Lower leg skin (tissue), 4 donors: Measurements from ENCODE around the gene UCP3. TPM values are rescaled to one million over a fixed set of nuclear protein-coding genes. Genes with fewer than 3 reads are reported as not detected.

Experiments used
- DNase-seq, 2 donors: peaks; one replicate each; pipeline ENCODE4 v3.0.0-alpha.2; 2019; ENCODE audit warnings: low spot score in 2 of 2
- H3K4me3 ChIP-seq: fragments of 200-600 bp; sonication (generic); 2 replicates; pipeline ENCODE4 v1.5.1; 2017; ENCODE audit warnings: mild to moderate bottlenecking, low read depth; ENCODE audit not compliant: poor library complexity, severe bottlenecking
- CTCF ChIP-seq, 3 donors: fragments of 450-650 bp; IDR thresholded peaks; one replicate each; pipeline ENCODE4 v1.5.1; 2016; ENCODE audit warnings: antibody characterized with exemption in 3 of 3, mild to moderate bottlenecking in 3 of 3, moderate library complexity in 2 of 3
- POLR2A ChIP-seq, 2 donors: fragments of 450-650 bp; IDR thresholded peaks; one replicate each; pipeline ENCODE4 v1.6.1; 2016 to 2017; ENCODE audit warnings: antibody characterized with exemption in 2 of 2, mild to moderate bottlenecking in 1 of 2, moderate library complexity in 1 of 2
- WGBS, 2 donors: methylation state at CpG; one replicate each; pipeline ENCODE4 v1.1.5; 2018; 5-methylcytosine and 5-hydroxymethylcytosine counted together
- intact Hi-C: fragments of 100-400 bp; cut with DNase I; formaldehyde crosslinking; loops from one replicate; pipeline ENCODE4 v1.15.0; 2023; ENCODE audit warnings: low total_unique reads
- total RNA-seq, 4 donors: library from RNA; depleted of rRNA; stranded (reverse); fragments of >200 nt; gene quantifications; one replicate each; pipeline ENCODE4 v1.1.0, GENCODE V29; 2016

UCP3 gene
- total RNA-seq, 4 donors from 2014 or later, result 0.68 to 6.4 (median 3.6) TPM

GRCh38 chr11:74011360-74012073 lies 2.6 kb upstream of the UCP3 start:
- TF ChIP-seq CTCF (IDR thresholded peaks at IDR 0.05) (no peak), POLR2A (IDR thresholded peaks at IDR 0.05) (no peak)
- no peak overlapping the region for H3K4me3 ChIP-seq
- 84 to 86% methylated on average over 8 of the region's 8 CpGs for WGBS, 2 donors
- intact Hi-C loops, result no loop called here
- peak in 1 of 2 donors; percentile 66 for DNase-seq

GRCh38 chr11:74010306-74011300 lies 1.7 kb upstream of the UCP3 start:
- intact Hi-C loops, result no loop called here
- peak in 1 of 2 donors; percentile 81 for DNase-seq
- TF ChIP-seq CTCF (IDR thresholded peaks at IDR 0.05) (no peak), POLR2A (IDR thresholded peaks at IDR 0.05) (no peak)
- WGBS, 2 donors, result 89 to 93% methylated on average over 9 of the region's 9 CpGs
- no peak overlapping the region for H3K4me3 ChIP-seq

- intact Hi-C loops, result no loop called here
- WGBS, 2 donors, result 87 to 88% methylated on average over 5 of the region's 5 CpGs
Observed at GRCh38 chr11:74009675-74010305, 905 bp upstream of the UCP3 start.

GRCh38 chr11:74009230-74009547 lies 304 bp upstream of the UCP3 start:
- no peak overlapping the region for H3K4me3 ChIP-seq
- intact Hi-C loops, result no loop called here
- no peak for TF ChIP-seq CTCF (IDR thresholded peaks at IDR 0.05)
- no peak for TF ChIP-seq POLR2A (IDR thresholded peaks at IDR 0.05)
- 93% methylated on average over 3 of the region's 3 CpGs for WGBS, 2 donors
- DNase-seq, result no peak

More at GRCh38 chr11:74009675-74010305, 905 bp upstream of the UCP3 start:
- peak in 1 of 2 donors; percentile 46 for DNase-seq
- no peak overlapping the region for H3K4me3 ChIP-seq
- TF ChIP-seq POLR2A (IDR thresholded peaks at IDR 0.05) (no peak), CTCF (IDR thresholded peaks at IDR 0.05) (no peak)

GRCh38 chr11:74007691-74008372 lies 1.1 kb downstream of the UCP3 start:
- TF ChIP-seq CTCF (IDR thresholded peaks at IDR 0.05), result no peak
- TF ChIP-seq POLR2A (IDR thresholded peaks at IDR 0.05), result no peak
- WGBS, 2 donors, result 88 to 92% methylated on average over 6 of the region's 6 CpGs
- DNase-seq, result peak in 1 of 2 donors; percentile 68
- no peak overlapping the region for H3K4me3 ChIP-seq
- intact Hi-C loops, result no loop called here
